ENCODE data around the gene ABCA8.
"Not testable (repeated sequence)": the region's sequence is repeated elsewhere in the genome, so short reads cannot be mapped to it uniquely, and the experiment has no call there.

The ABCA8 gene, protein sequence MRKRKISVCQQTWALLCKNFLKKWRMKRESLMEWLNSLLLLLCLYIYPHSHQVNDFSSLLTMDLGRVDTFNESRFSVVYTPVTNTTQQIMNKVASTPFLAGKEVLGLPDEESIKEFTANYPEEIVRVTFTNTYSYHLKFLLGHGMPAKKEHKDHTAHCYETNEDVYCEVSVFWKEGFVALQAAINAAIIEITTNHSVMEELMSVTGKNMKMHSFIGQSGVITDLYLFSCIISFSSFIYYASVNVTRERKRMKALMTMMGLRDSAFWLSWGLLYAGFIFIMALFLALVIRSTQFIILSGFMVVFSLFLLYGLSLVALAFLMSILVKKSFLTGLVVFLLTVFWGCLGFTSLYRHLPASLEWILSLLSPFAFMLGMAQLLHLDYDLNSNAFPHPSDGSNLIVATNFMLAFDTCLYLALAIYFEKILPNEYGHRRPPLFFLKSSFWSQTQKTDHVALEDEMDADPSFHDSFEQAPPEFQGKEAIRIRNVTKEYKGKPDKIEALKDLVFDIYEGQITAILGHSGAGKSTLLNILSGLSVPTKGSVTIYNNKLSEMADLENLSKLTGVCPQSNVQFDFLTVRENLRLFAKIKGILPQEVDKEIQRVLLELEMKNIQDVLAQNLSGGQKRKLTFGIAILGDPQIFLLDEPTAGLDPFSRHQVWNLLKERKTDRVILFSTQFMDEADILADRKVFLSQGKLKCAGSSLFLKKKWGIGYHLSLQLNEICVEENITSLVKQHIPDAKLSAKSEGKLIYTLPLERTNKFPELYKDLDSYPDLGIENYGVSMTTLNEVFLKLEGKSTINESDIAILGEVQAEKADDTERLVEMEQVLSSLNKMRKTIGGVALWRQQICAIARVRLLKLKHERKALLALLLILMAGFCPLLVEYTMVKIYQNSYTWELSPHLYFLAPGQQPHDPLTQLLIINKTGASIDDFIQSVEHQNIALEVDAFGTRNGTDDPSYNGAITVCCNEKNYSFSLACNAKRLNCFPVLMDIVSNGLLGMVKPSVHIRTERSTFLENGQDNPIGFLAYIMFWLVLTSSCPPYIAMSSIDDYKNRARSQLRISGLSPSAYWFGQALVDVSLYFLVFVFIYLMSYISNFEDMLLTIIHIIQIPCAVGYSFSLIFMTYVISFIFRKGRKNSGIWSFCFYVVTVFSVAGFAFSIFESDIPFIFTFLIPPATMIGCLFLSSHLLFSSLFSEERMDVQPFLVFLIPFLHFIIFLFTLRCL (N-terminal part only)

GRCh38 chr17:68955181-68955841 is at the start of gene ABCA8:
Gene ABCA8, minus strand, starts transcription at chr17:68955392. Its CDS starts 13,358 bp downstream, at chr17:68942034.
- no peak for DNase-seq

- DNase-seq, result not testable (repeated sequence)
These were observed 49.6 kb upstream of the ABCA8 start for GRCh38 chr17:69004759-69005158.

GRCh38 chr17:68999743-69000142 is 44.6 kb upstream of the ABCA8 start:
- not testable (repeated sequence) for DNase-seq

DNA sequence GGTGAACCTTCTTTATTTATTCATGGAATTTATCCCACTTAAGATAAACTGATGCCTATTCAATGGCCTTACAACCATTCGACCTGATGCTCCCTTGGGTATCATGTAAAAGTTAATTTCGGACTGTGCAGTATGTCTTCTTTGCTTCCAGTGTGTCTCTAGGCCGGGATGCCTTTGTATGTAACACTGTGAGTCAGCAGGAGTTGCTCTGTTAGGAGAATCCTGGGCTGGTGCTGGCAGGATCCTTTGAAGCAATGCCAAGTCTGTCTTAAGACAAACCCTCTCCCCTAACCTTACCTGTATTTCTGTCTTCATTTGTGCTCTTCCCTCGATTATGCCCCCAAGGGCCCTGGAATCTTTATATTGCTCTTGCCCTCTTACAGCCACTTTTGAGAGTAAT is 37.9 kb upstream of the ABCA8 start:
- DNase-seq, result no peak

DNA sequence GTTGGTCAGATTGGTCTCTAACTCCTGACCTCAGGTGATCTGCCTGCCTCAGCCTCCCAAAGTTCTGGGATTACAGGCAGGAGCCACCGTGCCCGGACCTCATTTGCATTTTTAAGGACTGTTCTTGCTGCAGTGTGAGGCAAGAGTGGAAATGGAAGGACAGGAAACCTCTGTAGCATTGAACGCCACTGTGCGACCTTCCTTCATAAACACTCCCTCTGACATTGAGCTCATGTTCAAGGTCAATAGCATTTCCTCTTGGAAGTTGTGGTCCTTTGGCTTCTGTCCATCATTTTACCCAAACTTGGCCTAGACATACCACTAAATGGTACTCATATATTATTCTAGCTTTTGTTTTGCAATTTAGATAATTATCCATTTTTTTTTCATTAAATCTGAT is 32.8 kb upstream of the ABCA8 start:
- no peak for DNase-seq

GRCh38 chr17:68981288-68981687 is 26.1 kb upstream of the ABCA8 start:
- DNase-seq, result peak; percentile 44

GRCh38 chr17:68973098-68973846 is 18.1 kb upstream of the ABCA8 start:
- DNase-seq, result no peak

DNA sequence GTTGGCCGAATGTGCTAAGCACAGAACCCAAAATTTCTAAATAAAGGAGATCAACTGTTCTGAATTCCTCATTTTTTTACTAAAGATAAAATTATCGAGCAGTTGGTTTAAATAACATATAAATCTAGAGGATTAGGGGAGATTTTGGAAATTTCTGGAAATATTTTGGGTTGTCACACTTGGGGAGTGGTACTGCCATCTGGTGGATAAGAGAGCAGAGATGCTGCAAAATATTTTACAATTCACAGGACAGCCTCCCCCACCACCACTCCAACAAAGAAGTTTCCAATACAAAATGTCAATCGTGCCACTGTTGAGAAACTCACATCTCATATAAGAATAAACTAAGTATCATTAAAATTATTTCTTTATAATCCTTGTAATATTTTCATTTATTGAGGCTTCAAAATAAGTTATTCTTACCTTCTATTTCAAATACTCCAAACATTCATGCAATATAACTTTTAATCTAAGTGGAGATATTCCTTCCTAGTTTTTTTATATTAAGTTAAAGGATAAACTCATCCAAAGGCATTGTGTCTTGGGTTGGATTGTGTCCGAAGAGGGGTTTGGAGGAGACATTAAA is 17.0 kb upstream of the ABCA8 start:
- no peak for DNase-seq

DNA sequence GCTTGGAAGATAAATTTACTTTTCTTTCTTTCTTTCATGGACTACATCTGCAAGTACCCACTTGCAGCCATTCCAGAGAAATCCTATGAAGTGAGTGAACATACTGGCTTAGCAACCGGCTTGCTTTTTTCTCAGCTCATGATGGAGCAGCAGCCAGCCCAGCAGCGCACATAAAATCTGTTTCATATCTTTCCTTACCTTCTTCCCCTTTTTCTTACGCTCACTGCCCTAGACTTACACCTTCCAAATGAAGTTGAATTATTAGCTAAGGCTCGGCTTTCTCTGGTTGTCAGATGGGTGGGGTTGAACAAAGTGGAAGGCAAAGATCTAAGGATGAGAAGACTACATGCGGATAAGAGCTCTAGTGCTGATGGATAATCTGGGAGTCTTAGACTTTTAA is 13.9 kb upstream of the ABCA8 start:
- no peak for DNase-seq

- DNase-seq, result no peak
These were observed 8.8 kb upstream of the ABCA8 start for GRCh38 chr17:68963958-68964357.

GRCh38 chr17:68961214-68961882 is 6.2 kb upstream of the ABCA8 start:
- DNase-seq, result no peak

- not testable (repeated sequence) for DNase-seq
These were observed 3.9 kb upstream of the ABCA8 start for GRCh38 chr17:68959117-68959516.

- no peak for DNase-seq
These were observed 2.8 kb upstream of the ABCA8 start for GRCh38 chr17:68957944-68958343.

DNA sequence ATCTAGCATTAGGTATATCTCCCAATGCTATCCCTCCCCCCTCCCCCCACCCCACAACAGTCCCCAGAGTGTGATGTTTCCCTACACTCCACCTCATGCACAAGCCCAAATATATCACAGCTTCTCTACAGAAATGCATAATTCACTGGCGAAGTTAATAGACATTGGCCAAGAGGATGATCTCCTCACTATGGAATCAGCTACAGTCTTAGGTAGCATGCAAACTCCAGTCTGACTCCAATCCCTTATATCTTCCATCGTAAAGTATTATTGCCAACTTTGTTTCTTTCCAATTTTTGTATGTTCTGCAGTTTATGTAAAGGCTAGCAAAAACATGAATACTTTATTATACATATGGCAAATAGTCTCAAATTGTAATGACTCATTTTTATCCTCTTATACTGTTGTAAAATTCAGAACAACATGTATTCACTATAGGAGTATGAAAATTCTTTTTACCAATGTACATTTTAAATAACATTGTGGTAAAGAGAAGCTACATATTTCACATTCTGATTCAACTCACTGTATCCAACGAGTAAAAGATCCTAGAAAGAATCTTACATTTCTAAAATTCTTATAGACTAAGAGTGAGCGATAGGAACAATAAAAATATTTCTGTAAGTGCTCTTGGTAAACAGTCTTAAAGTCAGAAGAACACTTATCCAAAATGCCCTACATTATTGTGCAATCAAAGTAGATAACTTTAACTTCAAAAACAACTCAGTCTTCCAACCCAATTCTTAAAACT is 871 bp downstream of the ABCA8 start:
- DNase-seq, result no peak

DNA sequence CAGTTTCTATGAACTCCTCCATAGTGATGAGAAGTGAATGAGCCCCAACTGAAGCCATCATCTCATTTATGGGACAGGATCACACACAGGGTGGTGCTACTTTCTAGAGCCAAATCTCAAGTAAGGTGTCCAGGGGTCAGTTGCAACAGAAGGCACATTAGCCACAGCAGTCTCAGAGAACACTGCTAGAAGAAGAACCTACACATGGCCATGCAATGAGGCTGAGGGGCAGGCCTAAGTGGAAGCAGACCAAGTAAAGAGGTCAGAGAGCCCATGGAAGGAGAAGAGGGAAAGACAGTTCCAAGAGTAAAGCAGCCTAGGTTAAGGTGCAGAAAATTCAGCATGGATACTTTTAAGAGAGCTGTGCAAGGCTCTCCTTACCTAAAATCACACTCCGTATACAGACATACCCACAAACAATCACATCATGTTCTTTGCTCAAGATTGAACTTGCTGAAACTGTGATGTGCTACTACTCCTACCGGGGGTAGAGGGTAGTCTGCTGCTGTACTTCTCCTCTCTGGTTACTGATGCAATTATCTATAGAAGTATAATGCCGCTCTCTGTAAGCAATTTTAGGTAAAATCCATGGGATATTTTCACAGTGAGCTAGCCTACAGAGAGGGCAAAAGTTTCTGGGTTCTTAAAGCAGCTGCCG is 1.7 kb downstream of the ABCA8 start:
- DNase-seq, result no peak

DNA sequence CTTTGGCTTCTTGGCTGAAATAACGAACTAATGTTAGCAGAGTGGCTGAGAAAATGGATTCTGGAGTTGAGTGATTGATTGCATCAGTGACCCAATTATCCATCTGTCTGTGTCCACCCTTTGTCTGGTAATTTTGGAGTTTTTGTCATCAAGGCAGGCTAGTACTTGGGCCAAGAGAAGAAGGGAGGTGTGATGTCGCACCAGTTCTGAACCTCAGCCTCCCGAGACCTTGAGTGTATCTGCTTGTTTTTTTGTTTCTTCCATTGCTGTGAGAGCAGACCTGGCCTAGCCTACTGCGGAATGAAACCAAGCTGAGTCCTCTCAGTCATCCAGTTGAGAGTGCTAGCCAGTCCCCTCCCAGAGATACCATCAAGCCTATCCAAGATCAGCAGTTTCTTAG is 4.5 kb downstream of the ABCA8 start:
- DNase-seq, result no peak

- DNase-seq, result not testable (repeated sequence)
These were observed 7.3 kb downstream of the ABCA8 start for GRCh38 chr17:68947868-68948267.

DNA sequence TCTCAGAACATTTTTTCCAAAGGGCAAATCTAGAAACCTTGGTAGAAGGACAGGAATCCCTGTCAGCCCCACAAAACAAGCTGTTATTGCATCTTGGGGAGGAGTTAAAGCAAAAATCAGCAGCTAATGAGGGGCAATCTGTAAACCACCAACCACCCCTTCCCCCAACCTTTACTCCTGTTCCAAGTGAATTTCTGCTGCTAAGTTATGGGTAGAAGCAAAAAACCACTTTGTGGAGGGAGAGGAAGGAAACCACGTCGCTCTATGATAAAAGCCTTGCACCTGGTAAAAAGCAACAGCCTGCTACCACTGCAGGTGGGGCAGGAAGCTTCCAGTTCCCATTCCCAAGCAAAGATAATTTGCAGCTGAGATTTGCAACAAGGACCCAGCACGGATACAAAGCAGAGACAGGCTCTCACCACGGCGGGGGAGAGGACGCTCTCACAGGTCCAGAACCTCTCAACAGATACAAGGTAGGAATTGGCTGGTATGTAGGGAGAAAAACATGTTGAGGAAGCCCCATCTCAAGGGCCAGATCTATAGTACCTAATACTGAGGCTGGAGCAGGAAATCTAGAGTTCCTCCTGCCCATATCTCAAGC is 10.7 kb downstream of the ABCA8 start:
- no peak for DNase-seq

DNA sequence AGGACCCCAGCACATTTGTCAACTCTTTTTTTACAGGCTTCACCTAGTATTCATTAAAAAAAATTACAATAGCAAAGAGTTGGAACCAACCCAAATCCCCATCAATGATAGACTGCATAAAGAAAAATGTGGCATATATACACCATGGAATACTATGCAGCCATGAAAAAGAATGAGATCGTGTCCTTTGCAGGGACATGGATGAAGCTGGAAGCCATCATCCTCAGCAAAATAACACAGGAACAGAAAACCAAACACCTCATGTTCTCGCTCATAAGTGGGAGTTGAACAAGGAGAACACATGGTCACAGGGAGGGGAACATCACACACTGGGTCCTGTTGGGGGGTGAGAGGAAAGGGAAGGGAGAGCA is 11.4 kb downstream of the ABCA8 start:
- not testable (repeated sequence) for DNase-seq
